ENCODE results near the gene TRIM52. TPM values are rescaled to one million over a fixed set of nuclear protein-coding genes. Genes with fewer than 3 reads are reported as not detected.

The TRIM52 gene
- total and polyA plus RNA-seq, 9 of the 15 experiments (the other 6 are each of a cell fraction or from before 2014, with no cell fraction given): 3.3 to 21.9 (median 13.5) TPM

- TF ChIP-seq ZZZ3 (IDR thresholded peaks at IDR 0.05) (no peak), ZNF655 (CRISPR knock-in tag; IDR thresholded peaks at IDR 0.05) (no peak), MAX (CRISPR knock-in tag; IDR thresholded peaks at IDR 0.05) (no peak), HNRNPL (IDR thresholded peaks at IDR 0.05; ENCODE audit: low read depth, low read length) (no peak), HINFP (tag; conservative IDR thresholded peaks at IDR 0.05; ENCODE audit: low read depth) (no peak), ZNF830 (CRISPR knock-in tag; IDR thresholded peaks at IDR 0.05) (no peak), XRCC4 (IDR thresholded peaks at IDR 0.05; ENCODE audit: extremely low read depth, insufficient read depth, insufficient read length) (no peak), HEY1 (CRISPR knock-in tag; IDR thresholded peaks at IDR 0.05; ENCODE audit: borderline replicate concordance) (no peak), HES1 (IDR thresholded peaks at IDR 0.05; ENCODE audit: low read depth) (no peak; the same call in 1 of the 2 replicates), CLOCK (CRISPR knock-in tag; IDR thresholded peaks at IDR 0.05; ENCODE audit: borderline replicate concordance) (no peak), PHB2 (IDR thresholded peaks at IDR 0.05; ENCODE audit: low read depth) (no peak), ZC3H11A (IDR thresholded peaks at IDR 0.05; ENCODE audit: low read depth, low read length) (no peak), MITF (IDR thresholded peaks at IDR 0.05) (no peak), NR2C2 (CRISPR knock-in tag; IDR thresholded peaks at IDR 0.05) (no peak), NR2C2 (tag; IDR thresholded peaks at IDR 0.05) (peak; percentile 28; the same call in 1 of the 2 replicates), MNT (conservative IDR thresholded peaks at IDR 0.05) (peak in 1 of 2 experiments; percentile 36; a peak in 2 of 4 replicates), SIN3A (IDR thresholded peaks at IDR 0.05; ENCODE audit: borderline replicate concordance in 2 of 2, control insufficient read depth in 1 of 2, low read depth in 2 of 2, low read length in 2 of 2) (0 out of 4 replicates have a peak, but pooled peaks of 1 of the 2 experiments have one; percentile 41)
Measured at GRCh38 chr5:181207214-181207959, 53.6 kb downstream of the TRIM52 start (continued).
